DND-41 (cell line): ENCODE data around the gene MIOX.

ENCODE experiments used
- CTCF ChIP-seq: IDR thresholded peaks from 2 replicates; pipeline ENCODE4 v1.5.1; 2012; ENCODE audit warnings: borderline replicate concordance, low read length, moderate library complexity, mild to moderate bottlenecking; ENCODE audit not compliant: poor library complexity, severe bottlenecking; ENCODE audit errors: extremely low read depth
- EZH2 ChIP-seq: IDR thresholded peaks from 3 replicates; pipeline ENCODE4 v1.6.1; 2012; ENCODE audit warnings: borderline replicate concordance, low read depth, mild to moderate bottlenecking, moderate library complexity, low read length, inconsistent platforms; ENCODE audit not compliant: severe bottlenecking

- no peak for TF ChIP-seq CTCF
- no peak for TF ChIP-seq EZH2
These were observed 38.8 kb upstream of the MIOX start for GRCh38 chr22:50447576-50448551.
